SK-N-SH treated with all-trans-retinoic acid at 6 μM for 48 hours (cell line): ENCODE measurements around the gene CCDC150.

Experiments
- ATAC-seq: fragments of 200-7000 bp; cut with Tn5 transposase; 3 replicates; pipeline ENCODE4 v1.9.1; 2020; ENCODE audit warnings: mild to moderate bottlenecking, moderate library complexity
- ARNTL ChIP-seq: fragments of 450-650 bp; formaldehyde crosslinking; IDR thresholded peaks from 2 replicates; pipeline ENCODE4 v1.5.0; 2020; ENCODE audit warnings: low read depth, mild to moderate bottlenecking, moderate library complexity, borderline replicate concordance
- BACH2 ChIP-seq: fragments of 250-450 bp; sonication (Bioruptor Pico); IDR thresholded peaks from 2 replicates; pipeline ENCODE4 v1.9.0; 2021; ENCODE audit warnings: mild to moderate bottlenecking, borderline replicate concordance
- CSDC2 ChIP-seq: fragments of 250-450 bp; sonication (Bioruptor Pico); IDR thresholded peaks from 2 replicates; pipeline ENCODE4 v1.5.0; 2020; ENCODE audit warnings: mild to moderate bottlenecking, moderate library complexity
- ESRRG ChIP-seq: fragments of 250-450 bp; sonication (Bioruptor Pico); IDR thresholded peaks from 2 replicates; pipeline ENCODE4 v1.6.1; 2021; ENCODE audit warnings: mild to moderate bottlenecking
- GLIS3 ChIP-seq: fragments of 250-450 bp; sonication (Bioruptor Pico); IDR thresholded peaks from 2 replicates; pipeline ENCODE4 v1.5.0; 2020; ENCODE audit warnings: mild to moderate bottlenecking, moderate library complexity
- ISL1 ChIP-seq: fragments of 250-450 bp; sonication (Bioruptor Pico); IDR thresholded peaks from 2 replicates; pipeline ENCODE4 v2.1.2; 2022; ENCODE audit warnings: mild to moderate bottlenecking, moderate library complexity
- OSR1 ChIP-seq: fragments of 250-450 bp; sonication (Bioruptor Pico); IDR thresholded peaks from 2 replicates; pipeline ENCODE4 v1.8.0; 2022; ENCODE audit warnings: moderate library complexity, mild to moderate bottlenecking, inconsistent platforms
- PPARA ChIP-seq: fragments of 250-450 bp; sonication (Bioruptor Pico); IDR thresholded peaks from 2 replicates; pipeline ENCODE4 v1.5.0; 2020; ENCODE audit warnings: mild to moderate bottlenecking, borderline replicate concordance
- SNAI2 ChIP-seq: fragments of 250-450 bp; sonication (Bioruptor Pico); IDR thresholded peaks from 2 replicates; pipeline ENCODE4 v1.5.0; 2020; ENCODE audit warnings: mild to moderate bottlenecking, moderate library complexity
- TCF4 ChIP-seq: fragments of 250-450 bp; sonication (Bioruptor Pico); IDR thresholded peaks from 2 replicates; pipeline ENCODE4 v1.8.0; 2021; ENCODE audit warnings: mild to moderate bottlenecking, moderate library complexity, borderline replicate concordance
- TOX ChIP-seq: fragments of 250-450 bp; sonication (Bioruptor Pico); IDR thresholded peaks from 2 replicates; pipeline ENCODE4 v1.8.0; 2021; ENCODE audit warnings: mild to moderate bottlenecking, moderate library complexity, borderline replicate concordance
- ZC3H10 ChIP-seq: fragments of 250-450 bp; sonication (Bioruptor Pico); IDR thresholded peaks from 2 replicates; pipeline ENCODE4 v1.5.1; 2021; ENCODE audit warnings: mild to moderate bottlenecking, moderate library complexity
- ZFP30 ChIP-seq: fragments of 450-650 bp; formaldehyde crosslinking; IDR thresholded peaks from 2 replicates; pipeline ENCODE4 v1.5.0; 2022; ENCODE audit warnings: mild to moderate bottlenecking, moderate library complexity
- ZNF565 ChIP-seq: fragments of 450-650 bp; formaldehyde crosslinking; conservative IDR thresholded peaks from 2 replicates; pipeline ENCODE4 v1.5.0; 2020; ENCODE audit warnings: low read depth, mild to moderate bottlenecking, moderate library complexity
- ZNF70 ChIP-seq: fragments of 450-650 bp; formaldehyde crosslinking; IDR thresholded peaks from 2 replicates; pipeline ENCODE4 v1.5.0; 2020; ENCODE audit warnings: mild to moderate bottlenecking, moderate library complexity
- ZNF8 ChIP-seq: fragments of 450-650 bp; formaldehyde crosslinking; IDR thresholded peaks from 2 replicates; pipeline ENCODE4 v1.5.0; 2020; ENCODE audit warnings: mild to moderate bottlenecking, moderate library complexity
- TF ChIP-seq, protein P1 (sequence below): fragments of 250-450 bp; sonication (Bioruptor Pico); IDR thresholded peaks from 2 replicates; pipeline ENCODE4 v1.5.0; 2020; ENCODE audit warnings: mild to moderate bottlenecking, moderate library complexity
- TF ChIP-seq, protein P2 (sequence below): fragments of 250-450 bp; sonication (Bioruptor Pico); IDR thresholded peaks from 2 replicates; pipeline ENCODE4 v1.8.0; 2020; ENCODE audit warnings: mild to moderate bottlenecking, moderate library complexity, borderline replicate concordance
- TF ChIP-seq, protein P3 (sequence below): fragments of 250-450 bp; sonication (Bioruptor Pico); IDR thresholded peaks from 2 replicates; pipeline ENCODE4 v1.5.1; 2021; ENCODE audit warnings: mild to moderate bottlenecking, moderate library complexity

The CCDC150 gene

DNA sequence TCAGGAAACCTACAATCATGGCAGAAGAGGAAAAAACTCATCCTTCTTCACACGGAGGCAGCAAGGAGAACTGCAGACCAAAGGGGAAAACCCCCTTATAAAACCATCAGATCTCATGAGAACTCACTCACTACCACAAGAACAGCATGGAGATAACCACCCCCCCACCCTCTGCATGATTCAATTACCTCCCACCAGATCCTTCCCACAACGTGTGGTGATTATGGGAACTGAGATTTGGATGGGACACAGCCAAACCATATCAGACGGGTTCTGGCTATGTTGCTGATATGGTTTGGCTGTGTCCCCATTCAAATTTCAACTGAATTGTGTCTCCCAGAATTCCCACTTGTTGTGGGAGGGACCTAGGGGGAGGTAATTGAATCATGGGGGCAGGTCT is 28.7 kb upstream of the CCDC150 start (continued):
- TF ChIP-seq, protein P1, sequence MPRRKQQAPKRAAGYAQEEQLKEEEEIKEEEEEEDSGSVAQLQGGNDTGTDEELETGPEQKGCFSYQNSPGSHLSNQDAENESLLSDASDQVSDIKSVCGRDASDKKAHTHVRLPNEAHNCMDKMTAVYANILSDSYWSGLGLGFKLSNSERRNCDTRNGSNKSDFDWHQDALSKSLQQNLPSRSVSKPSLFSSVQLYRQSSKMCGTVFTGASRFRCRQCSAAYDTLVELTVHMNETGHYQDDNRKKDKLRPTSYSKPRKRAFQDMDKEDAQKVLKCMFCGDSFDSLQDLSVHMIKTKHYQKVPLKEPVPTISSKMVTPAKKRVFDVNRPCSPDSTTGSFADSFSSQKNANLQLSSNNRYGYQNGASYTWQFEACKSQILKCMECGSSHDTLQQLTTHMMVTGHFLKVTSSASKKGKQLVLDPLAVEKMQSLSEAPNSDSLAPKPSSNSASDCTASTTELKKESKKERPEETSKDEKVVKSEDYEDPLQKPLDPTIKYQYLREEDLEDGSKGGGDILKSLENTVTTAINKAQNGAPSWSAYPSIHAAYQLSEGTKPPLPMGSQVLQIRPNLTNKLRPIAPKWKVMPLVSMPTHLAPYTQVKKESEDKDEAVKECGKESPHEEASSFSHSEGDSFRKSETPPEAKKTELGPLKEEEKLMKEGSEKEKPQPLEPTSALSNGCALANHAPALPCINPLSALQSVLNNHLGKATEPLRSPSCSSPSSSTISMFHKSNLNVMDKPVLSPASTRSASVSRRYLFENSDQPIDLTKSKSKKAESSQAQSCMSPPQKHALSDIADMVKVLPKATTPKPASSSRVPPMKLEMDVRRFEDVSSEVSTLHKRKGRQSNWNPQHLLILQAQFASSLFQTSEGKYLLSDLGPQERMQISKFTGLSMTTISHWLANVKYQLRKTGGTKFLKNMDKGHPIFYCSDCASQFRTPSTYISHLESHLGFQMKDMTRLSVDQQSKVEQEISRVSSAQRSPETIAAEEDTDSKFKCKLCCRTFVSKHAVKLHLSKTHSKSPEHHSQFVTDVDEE (CRISPR knock-in tag), result no peak

DNA sequence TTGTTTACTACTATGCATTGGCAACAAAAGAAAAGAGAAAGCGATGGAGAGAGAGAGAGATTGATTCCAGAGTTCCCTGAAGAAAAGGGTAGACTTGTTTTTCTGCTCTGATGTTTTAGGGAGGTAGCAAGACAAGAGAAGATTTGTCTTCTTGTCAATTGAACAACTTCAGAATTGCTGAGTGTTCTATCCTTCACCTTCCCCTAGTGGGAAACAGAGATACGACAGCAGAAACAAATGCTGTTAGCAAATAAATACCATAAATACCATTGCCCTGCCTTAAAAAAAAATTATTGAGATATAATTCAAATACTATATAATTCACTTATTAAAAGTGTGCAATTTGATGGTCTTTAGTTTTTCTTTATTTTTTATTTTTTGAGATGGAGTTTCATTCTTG is 26.2 kb upstream of the CCDC150 start:
- ATAC-seq, result no peak

DNA sequence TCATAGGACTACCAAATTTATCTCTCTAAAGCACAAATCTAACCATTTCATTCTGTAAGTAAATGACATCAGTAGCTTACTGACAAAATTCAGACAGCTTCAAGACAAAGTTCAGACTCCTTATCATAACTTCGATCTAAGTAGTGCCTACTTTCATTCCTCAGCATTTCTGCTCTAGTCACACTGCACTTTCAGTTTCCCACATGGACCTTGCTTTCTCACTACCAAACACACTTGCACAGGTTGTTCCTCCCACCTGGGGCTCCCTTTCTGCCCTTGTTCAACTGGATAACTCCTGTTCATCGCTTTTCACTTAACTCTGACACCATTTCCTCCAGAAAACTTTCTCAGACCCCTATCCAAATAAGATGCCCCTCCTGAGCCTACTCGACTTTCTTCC is 22.1 kb upstream of the CCDC150 start:
- peak; percentile 61 for ATAC-seq
- TF ChIP-seq ZNF70 (CRISPR knock-in tag), result no peak
- TF ChIP-seq ESRRG (CRISPR knock-in tag), result no peak
- TF ChIP-seq ZFP30, result no peak
- TF ChIP-seq, protein P2, sequence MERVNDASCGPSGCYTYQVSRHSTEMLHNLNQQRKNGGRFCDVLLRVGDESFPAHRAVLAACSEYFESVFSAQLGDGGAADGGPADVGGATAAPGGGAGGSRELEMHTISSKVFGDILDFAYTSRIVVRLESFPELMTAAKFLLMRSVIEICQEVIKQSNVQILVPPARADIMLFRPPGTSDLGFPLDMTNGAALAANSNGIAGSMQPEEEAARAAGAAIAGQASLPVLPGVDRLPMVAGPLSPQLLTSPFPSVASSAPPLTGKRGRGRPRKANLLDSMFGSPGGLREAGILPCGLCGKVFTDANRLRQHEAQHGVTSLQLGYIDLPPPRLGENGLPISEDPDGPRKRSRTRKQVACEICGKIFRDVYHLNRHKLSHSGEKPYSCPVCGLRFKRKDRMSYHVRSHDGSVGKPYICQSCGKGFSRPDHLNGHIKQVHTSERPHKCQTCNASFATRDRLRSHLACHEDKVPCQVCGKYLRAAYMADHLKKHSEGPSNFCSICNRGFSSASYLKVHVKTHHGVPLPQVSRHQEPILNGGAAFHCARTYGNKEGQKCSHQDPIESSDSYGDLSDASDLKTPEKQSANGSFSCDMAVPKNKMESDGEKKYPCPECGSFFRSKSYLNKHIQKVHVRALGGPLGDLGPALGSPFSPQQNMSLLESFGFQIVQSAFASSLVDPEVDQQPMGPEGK, result no peak
- TF ChIP-seq TCF4 (CRISPR knock-in tag), result no peak
- no peak for TF ChIP-seq GLIS3
- TF ChIP-seq OSR1 (CRISPR knock-in tag), result no peak
- no peak for TF ChIP-seq ZNF8 (CRISPR knock-in tag)

More for the DNA sequence above, 26.2 kb upstream of the CCDC150 start:
- TF ChIP-seq PPARA (CRISPR knock-in tag) (no peak), ZNF565 (CRISPR knock-in tag) (no peak), OSR1 (CRISPR knock-in tag) (no peak), SNAI2 (CRISPR knock-in tag) (no peak), TOX (no peak), BACH2 (CRISPR knock-in tag) (no peak), ZNF70 (CRISPR knock-in tag) (no peak), ISL1 (CRISPR knock-in tag) (no peak), ARNTL (CRISPR knock-in tag) (no peak), ZFP30 (no peak), CSDC2 (CRISPR knock-in tag) (no peak), ESRRG (CRISPR knock-in tag) (no peak), ZC3H10 (no peak), TCF4 (CRISPR knock-in tag) (no peak)
- TF ChIP-seq, protein P2, result no peak
- TF ChIP-seq, protein P3, sequence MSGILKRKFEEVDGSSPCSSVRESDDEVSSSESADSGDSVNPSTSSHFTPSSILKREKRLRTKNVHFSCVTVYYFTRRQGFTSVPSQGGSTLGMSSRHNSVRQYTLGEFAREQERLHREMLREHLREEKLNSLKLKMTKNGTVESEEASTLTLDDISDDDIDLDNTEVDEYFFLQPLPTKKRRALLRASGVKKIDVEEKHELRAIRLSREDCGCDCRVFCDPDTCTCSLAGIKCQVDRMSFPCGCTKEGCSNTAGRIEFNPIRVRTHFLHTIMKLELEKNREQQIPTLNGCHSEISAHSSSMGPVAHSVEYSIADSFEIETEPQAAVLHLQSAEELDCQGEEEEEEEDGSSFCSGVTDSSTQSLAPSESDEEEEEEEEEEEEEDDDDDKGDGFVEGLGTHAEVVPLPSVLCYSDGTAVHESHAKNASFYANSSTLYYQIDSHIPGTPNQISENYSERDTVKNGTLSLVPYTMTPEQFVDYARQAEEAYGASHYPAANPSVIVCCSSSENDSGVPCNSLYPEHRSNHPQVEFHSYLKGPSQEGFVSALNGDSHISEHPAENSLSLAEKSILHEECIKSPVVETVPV (CRISPR knock-in tag), result no peak
- TF ChIP-seq, protein P1 (CRISPR knock-in tag), result no peak
